ENCODE measurements around the gene SH2B2. TPM values are rescaled to one million over a fixed set of nuclear protein-coding genes. Genes with fewer than 3 reads are reported as not detected.

SH2B2 gene
- total RNA-seq, 1 donor from 2014 or later: 11.5 TPM

DNA sequence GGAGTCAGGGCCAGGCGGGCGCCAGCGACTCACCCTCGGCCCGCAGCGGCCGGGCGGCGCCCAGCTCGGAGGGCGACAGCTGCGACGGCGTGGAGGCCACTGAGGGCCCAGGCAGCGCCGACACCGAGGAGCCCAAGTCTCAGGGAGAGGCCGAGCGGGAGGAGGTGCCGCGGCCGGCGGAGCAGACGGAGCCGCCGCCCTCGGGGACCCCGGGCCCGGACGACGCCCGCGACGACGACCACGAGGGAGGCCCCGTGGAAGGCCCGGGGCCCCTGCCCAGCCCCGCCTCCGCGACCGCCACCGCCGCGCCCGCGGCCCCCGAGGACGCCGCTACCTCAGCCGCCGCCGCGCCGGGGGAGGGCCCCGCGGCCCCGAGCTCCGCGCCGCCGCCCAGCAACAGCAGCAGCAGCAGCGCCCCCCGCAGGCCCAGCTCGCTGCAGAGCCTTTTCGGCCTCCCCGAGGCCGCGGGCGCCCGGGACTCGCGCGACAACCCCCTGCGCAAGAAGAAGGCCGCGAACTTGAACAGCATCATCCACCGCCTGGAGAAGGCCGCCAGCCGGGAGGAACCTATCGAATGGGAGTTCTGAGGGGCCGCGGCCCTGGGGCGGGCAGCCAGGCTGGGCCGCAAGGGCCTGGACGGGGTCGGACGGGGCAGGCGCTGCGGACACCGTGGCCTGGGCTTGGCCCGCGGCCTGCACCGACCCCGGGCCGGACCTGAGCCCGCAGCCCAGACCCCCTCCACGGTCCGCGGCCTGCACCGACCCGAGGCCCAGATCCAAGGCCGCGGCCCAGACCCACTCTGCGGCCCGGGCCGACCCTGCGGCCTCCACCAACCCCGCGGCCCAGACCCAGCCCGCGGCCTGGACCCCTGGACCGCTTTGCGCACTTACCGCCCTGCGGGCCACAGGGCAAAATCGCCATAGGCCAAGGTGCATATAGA lies 37.9 kb upstream of the SH2B2 start:
- Mint-ChIP-seq H3K36me3 (ENCODE audit: insufficient read depth) (peaks cover 14% of the 10 kb centered on the region), H3K4me1 (ENCODE audit: low read depth) (peaks cover 3% of the 10 kb centered on the region), H3K27ac (no peak overlapping the region), H3K9me3 (ENCODE audit: low read depth) (no peaks in the 10 kb centered on the region), H3K4me3 (ENCODE audit: low read depth) (no peak overlapping the region), H3K27me3 (no peaks in the 10 kb centered on the region)
- TF ChIP-seq, protein P1, sequence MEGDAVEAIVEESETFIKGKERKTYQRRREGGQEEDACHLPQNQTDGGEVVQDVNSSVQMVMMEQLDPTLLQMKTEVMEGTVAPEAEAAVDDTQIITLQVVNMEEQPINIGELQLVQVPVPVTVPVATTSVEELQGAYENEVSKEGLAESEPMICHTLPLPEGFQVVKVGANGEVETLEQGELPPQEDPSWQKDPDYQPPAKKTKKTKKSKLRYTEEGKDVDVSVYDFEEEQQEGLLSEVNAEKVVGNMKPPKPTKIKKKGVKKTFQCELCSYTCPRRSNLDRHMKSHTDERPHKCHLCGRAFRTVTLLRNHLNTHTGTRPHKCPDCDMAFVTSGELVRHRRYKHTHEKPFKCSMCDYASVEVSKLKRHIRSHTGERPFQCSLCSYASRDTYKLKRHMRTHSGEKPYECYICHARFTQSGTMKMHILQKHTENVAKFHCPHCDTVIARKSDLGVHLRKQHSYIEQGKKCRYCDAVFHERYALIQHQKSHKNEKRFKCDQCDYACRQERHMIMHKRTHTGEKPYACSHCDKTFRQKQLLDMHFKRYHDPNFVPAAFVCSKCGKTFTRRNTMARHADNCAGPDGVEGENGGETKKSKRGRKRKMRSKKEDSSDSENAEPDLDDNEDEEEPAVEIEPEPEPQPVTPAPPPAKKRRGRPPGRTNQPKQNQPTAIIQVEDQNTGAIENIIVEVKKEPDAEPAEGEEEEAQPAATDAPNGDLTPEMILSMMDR (IDR thresholded peaks at IDR 0.05; ENCODE audit: unreplicated experiment): no peak
- DNase-seq (ENCODE audit: low spot score, unreplicated experiment): no peak

DNA sequence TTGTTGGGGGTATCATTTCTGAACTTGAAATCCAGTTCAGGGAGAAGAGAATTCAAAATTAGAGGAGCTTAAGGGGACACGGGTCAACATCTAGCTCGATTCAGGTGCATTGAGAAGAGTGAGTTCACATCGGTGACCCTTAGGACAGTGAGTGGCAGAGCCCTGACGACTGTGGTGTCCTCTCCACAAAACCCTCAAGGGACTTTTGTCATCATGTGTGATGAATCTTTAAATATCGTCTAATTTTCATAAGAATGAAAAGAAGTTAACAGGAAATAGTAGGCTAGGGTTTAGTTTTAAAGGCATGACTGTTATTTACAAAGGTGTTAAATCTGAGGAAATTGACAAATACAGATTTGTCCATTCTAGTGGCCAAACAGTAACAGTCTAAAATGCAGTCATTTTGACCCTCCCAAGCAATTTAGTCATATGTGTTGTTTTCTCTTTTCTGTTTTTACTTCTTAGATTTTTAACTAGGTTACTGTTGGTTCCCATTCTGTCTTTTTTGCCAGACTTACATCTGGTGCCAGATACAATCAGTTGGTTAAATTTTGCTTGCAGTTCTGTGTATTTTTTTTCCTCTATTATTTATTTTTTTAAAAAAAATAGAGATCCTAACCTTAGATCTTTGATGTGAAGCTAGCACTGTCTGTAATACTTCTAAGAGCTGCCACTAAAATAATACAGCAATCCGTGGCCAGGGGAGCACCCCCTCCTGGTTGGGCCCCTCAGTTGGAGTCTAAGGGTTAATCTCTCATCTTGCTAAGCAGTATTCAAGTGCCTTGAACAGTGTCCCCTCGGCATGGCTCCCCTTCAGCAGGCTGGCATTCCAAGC lies 34.9 kb upstream of the SH2B2 start:
- H3K27me3 Mint-ChIP-seq: no peaks in the 10 kb centered on the region
- DNase-seq (ENCODE audit: low spot score, unreplicated experiment): no peak
- H3K4me1 Mint-ChIP-seq (ENCODE audit: low read depth): no peaks in the 10 kb centered on the region
- TF ChIP-seq, protein P1 (IDR thresholded peaks at IDR 0.05; ENCODE audit: unreplicated experiment): no peak
- no peak overlapping the region for H3K4me3 Mint-ChIP-seq (ENCODE audit: low read depth)
- H3K9me3 Mint-ChIP-seq (ENCODE audit: low read depth): no peaks in the 10 kb centered on the region
- peaks cover 12% of the 10 kb centered on the region for H3K36me3 Mint-ChIP-seq (ENCODE audit: insufficient read depth)
- no peak overlapping the region for H3K27ac Mint-ChIP-seq

DNA sequence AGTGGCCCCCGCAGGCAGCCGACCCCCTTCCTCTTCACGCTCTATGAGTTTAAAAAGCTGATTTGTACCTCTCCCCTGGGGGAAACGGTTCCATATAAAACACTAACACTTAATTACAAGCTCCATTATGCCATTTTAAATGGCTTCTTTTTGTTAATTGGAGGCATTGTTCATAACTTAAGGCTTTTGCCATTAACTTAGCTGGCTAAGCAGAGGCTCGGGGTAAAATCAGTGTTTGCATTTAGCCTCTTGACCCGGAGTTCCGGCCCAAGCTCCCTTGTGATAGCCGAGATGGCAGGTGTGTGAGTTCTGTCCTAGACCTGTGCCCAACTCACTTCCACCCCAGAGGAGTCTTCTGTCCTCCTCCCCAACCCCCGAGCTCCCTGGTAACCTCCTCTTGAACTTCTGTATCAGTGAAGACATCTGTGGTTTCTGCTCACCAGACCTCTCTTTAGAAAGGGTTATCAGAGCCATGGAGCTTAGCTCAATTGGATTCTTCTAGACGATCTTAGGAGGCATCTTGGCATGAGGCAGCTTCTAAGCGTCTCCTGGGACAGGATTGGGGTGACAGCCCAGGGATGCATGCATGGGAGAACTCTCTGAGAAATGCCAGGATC lies 34.2 kb upstream of the SH2B2 start:
- no peak overlapping the region for H3K27ac Mint-ChIP-seq
- TF ChIP-seq, protein P1 (IDR thresholded peaks at IDR 0.05; ENCODE audit: unreplicated experiment): no peak
- H3K9me3 Mint-ChIP-seq (ENCODE audit: low read depth): no peaks in the 10 kb centered on the region
- no peak overlapping the region for H3K4me3 Mint-ChIP-seq (ENCODE audit: low read depth)
- H3K27me3 Mint-ChIP-seq: no peaks in the 10 kb centered on the region
- H3K36me3 Mint-ChIP-seq (ENCODE audit: insufficient read depth): peaks cover 9% of the 10 kb centered on the region
- DNase-seq (ENCODE audit: low spot score, unreplicated experiment): no peak
- H3K4me1 Mint-ChIP-seq (ENCODE audit: low read depth): no peaks in the 10 kb centered on the region

DNA sequence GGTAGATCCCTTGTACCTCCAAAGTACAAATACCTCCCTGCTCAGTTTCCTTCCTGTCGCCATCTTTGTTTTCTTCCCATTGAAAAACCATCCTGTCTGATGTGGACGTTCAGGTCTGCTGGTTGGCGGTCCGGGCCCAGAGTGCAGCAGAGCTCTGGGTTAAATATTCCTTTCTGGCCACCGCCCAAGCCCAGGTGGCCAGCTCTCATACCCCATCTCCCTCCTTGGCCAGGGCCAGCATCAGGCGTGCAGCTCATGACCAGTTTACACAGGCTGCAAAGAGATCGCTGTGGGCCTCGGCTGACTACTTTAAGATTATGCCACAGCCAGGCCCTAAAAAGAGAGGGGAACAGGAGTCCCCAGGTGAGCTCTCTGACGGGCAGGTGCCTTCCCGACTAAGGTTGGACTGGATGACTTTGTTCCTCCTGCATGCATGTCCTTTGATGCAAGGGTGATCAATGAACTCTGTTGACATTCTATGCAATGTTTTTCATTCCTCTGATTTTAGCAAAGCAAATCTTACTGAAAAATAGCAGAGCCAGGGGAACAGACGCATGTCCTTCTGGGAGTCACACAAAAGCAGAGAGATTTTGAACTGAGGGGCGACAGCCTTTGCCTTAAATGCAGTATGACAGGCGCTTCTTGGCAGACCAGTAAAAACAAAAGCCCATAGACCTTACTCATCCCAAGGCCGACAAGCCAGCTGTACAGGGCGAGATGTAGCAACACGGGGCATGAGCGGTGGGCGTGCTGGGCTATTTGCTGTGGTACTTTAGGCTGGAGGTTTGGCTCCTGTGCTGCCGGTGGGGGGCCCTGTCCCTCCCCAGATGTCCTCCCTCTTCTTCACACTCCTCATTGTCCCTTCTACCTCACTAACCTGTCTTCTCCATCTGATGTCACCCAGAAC lies 33.3 kb upstream of the SH2B2 start:
- no peaks in the 10 kb centered on the region for H3K4me1 Mint-ChIP-seq (ENCODE audit: low read depth)
- TF ChIP-seq, protein P1 (IDR thresholded peaks at IDR 0.05; ENCODE audit: unreplicated experiment): no peak
- H3K27me3 Mint-ChIP-seq: no peaks in the 10 kb centered on the region
- no peak overlapping the region for H3K27ac Mint-ChIP-seq
- no peak for DNase-seq (ENCODE audit: low spot score, unreplicated experiment)
- H3K9me3 Mint-ChIP-seq (ENCODE audit: low read depth): no peaks in the 10 kb centered on the region
- H3K36me3 Mint-ChIP-seq (ENCODE audit: insufficient read depth): peaks cover 7% of the 10 kb centered on the region
- H3K4me3 Mint-ChIP-seq (ENCODE audit: low read depth): no peak overlapping the region

All from progenitor cell of endocrine pancreas (in vitro differentiated cells).